ENCODE measurements around the gene FBN2. TPM values are rescaled to one million over a fixed set of nuclear protein-coding genes. Genes with fewer than 3 reads are reported as not detected.

FBN2 gene
- total and polyA plus RNA-seq, 2 donors (not counting 1 experiment from before 2014, with no cell fraction given) = 43.1 to 80.1 TPM

GRCh38 chr5:128412145-128412930, 125.7 kb downstream of the FBN2 start:
- Histone ChIP-seq H3K79me2 (ENCODE audit: control insufficient read depth, insufficient read depth, low read length) (no peaks in the 10 kb centered on the region), H2AFZ (ENCODE audit: low read length) (no peak overlapping the region), H3K4me1 (ENCODE audit: control insufficient read depth, extremely low read depth, insufficient read depth, low read length) (peaks cover 2% of the 10 kb centered on the region), H3K36me3 (ENCODE audit: control insufficient read depth, insufficient read depth, low read length) (no peaks in the 10 kb centered on the region), H3K4me3 (replicated peaks in 1 of 4; ENCODE audit: control extremely low read depth in 1 of 4, insufficient read depth in 1 of 4, low read depth in 3 of 4, low read length in 4 of 4) (no peak overlapping the region), H3K27ac (ENCODE audit: insufficient read depth, low read length) (no peak overlapping the region), H3K9me3 (ENCODE audit: control insufficient read depth, insufficient read depth, low read depth, low read length) (no peaks in the 10 kb centered on the region), H4K20me1 (ENCODE audit: control insufficient read depth, extremely low read depth, insufficient read depth, low read length) (no peaks in the 10 kb centered on the region), H3K27me3 (ENCODE audit: control insufficient read depth, insufficient read depth, low read length) (no peaks in the 10 kb centered on the region), H3K4me2 (ENCODE audit: extremely low read depth, insufficient read depth, low read length) (no peak overlapping the region), H3K9ac (ENCODE audit: insufficient read depth, low read length) (no peak overlapping the region)
- TF ChIP-seq CTCF (conservative IDR thresholded peaks at IDR 0.05 in 1 of 2, IDR thresholded peaks at IDR 0.05 in 1 of 2; ENCODE audit: low read depth in 1 of 2, low read length in 2 of 2) = peak in 1 of 2 donors; percentile 10
- TF ChIP-seq EZH2 (IDR thresholded peaks at IDR 0.05; ENCODE audit: low read length, missing control alignments) = no peak
- DNase-seq (ENCODE audit: low read depth in 2 of 2) = peak in 1 of 2 donors; percentile 67

- DNase-seq (ENCODE audit: low read depth in 2 of 2) = peak in 1 of 2 donors; percentile 31
- no peaks in the 10 kb centered on the region for H4K20me1 ChIP-seq (ENCODE audit: control insufficient read depth, extremely low read depth, insufficient read depth, low read length)
- H3K9ac ChIP-seq (ENCODE audit: insufficient read depth, low read length) = no peak overlapping the region
- H3K27ac ChIP-seq (ENCODE audit: insufficient read depth, low read length) = no peak overlapping the region
- no peak for TF ChIP-seq EZH2 (IDR thresholded peaks at IDR 0.05; ENCODE audit: low read length, missing control alignments)
- no peak for TF ChIP-seq CTCF (conservative IDR thresholded peaks at IDR 0.05 in 1 of 2, IDR thresholded peaks at IDR 0.05 in 1 of 2; ENCODE audit: low read depth in 1 of 2, low read length in 2 of 2)
- no peaks in the 10 kb centered on the region for H3K27me3 ChIP-seq (ENCODE audit: control insufficient read depth, insufficient read depth, low read length)
- no peaks in the 10 kb centered on the region for H3K79me2 ChIP-seq (ENCODE audit: control insufficient read depth, insufficient read depth, low read length)
- no peak overlapping the region for H2AFZ ChIP-seq (ENCODE audit: low read length)
- H3K36me3 ChIP-seq (ENCODE audit: control insufficient read depth, insufficient read depth, low read length) = no peaks in the 10 kb centered on the region
- no peak overlapping the region for H3K4me2 ChIP-seq (ENCODE audit: extremely low read depth, insufficient read depth, low read length)
- no peak overlapping the region for H3K4me3 ChIP-seq (replicated peaks in 1 of 4; ENCODE audit: control extremely low read depth in 1 of 4, insufficient read depth in 1 of 4, low read depth in 3 of 4, low read length in 4 of 4)
- H3K9me3 ChIP-seq (ENCODE audit: control insufficient read depth, insufficient read depth, low read depth, low read length) = no peaks in the 10 kb centered on the region
- peaks cover 2% of the 10 kb centered on the region for H3K4me1 ChIP-seq (ENCODE audit: control insufficient read depth, extremely low read depth, insufficient read depth, low read length)
Measured at GRCh38 chr5:128409166-128409800, 128.8 kb downstream of the FBN2 start.

- H3K27me3 ChIP-seq (ENCODE audit: control insufficient read depth, insufficient read depth, low read length) = no peaks in the 10 kb centered on the region
- H3K79me2 ChIP-seq (ENCODE audit: control insufficient read depth, insufficient read depth, low read length) = no peaks in the 10 kb centered on the region
- H3K4me1 ChIP-seq (ENCODE audit: control insufficient read depth, extremely low read depth, insufficient read depth, low read length) = peaks cover 2% of the 10 kb centered on the region
- no peak overlapping the region for H3K4me2 ChIP-seq (ENCODE audit: extremely low read depth, insufficient read depth, low read length)
- H3K36me3 ChIP-seq (ENCODE audit: control insufficient read depth, insufficient read depth, low read length) = no peaks in the 10 kb centered on the region
- no peak overlapping the region for H2AFZ ChIP-seq (ENCODE audit: low read length)
- TF ChIP-seq CTCF (conservative IDR thresholded peaks at IDR 0.05 in 1 of 2, IDR thresholded peaks at IDR 0.05 in 1 of 2; ENCODE audit: low read depth in 1 of 2, low read length in 2 of 2) = no peak
- TF ChIP-seq EZH2 (IDR thresholded peaks at IDR 0.05; ENCODE audit: low read length, missing control alignments) = no peak
- H3K9me3 ChIP-seq (ENCODE audit: control insufficient read depth, insufficient read depth, low read depth, low read length) = no peaks in the 10 kb centered on the region
- no peaks in the 10 kb centered on the region for H4K20me1 ChIP-seq (ENCODE audit: control insufficient read depth, extremely low read depth, insufficient read depth, low read length)
- DNase-seq (ENCODE audit: low read depth in 2 of 2) = peak in 1 of 2 donors; percentile 53
- H3K27ac ChIP-seq (ENCODE audit: insufficient read depth, low read length) = no peak overlapping the region
- no peak overlapping the region for H3K9ac ChIP-seq (ENCODE audit: insufficient read depth, low read length)
- no peak overlapping the region for H3K4me3 ChIP-seq (replicated peaks in 1 of 4; ENCODE audit: control extremely low read depth in 1 of 4, insufficient read depth in 1 of 4, low read depth in 3 of 4, low read length in 4 of 4)
Measured at GRCh38 chr5:128408622-128409021, 129.4 kb downstream of the FBN2 start.

Data from fibroblast of lung (primary cell).